GM19043 (cell line): ENCODE measurements around the gene POTEB.
"Not testable (repeated sequence)": the region's sequence is repeated elsewhere in the genome, so short reads cannot be mapped to it uniquely, and the experiment has no call there.

ENCODE experiments used
- ATAC-seq: cut with Tn5 transposase; IDR thresholded peaks from one replicate; pipeline ENCODE4 v1.9.1; 2021; ENCODE audit warnings: low read depth; ENCODE audit not compliant: unreplicated experiment

POTEB gene

DNA sequence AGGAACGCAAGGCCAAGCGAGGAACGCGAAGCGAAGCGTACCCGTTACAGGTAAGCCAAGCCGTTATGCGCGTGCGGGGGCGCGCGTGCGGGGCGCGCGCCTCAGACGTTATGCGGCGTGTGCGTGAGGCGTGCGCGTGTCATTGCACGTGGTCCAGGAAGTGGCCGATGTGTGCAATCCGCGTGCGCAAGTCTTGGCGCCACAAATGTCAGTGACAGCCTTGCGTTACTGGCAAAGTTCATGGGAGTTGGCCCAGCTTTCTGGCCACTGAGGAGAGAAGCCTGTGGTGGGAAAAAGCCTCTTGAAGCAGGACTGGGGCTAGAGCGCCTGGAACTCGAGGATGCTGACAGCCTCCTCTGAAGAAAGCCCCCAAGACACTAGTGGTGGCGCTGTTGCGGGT lies at the start of gene POTEB:
TSS of gene POTEB (minus strand) at position 101 of the 400 bp plus-strand sequence. CDS start 489 bp downstream, outside the sequence.
- ATAC-seq = not testable (repeated sequence)

DNA sequence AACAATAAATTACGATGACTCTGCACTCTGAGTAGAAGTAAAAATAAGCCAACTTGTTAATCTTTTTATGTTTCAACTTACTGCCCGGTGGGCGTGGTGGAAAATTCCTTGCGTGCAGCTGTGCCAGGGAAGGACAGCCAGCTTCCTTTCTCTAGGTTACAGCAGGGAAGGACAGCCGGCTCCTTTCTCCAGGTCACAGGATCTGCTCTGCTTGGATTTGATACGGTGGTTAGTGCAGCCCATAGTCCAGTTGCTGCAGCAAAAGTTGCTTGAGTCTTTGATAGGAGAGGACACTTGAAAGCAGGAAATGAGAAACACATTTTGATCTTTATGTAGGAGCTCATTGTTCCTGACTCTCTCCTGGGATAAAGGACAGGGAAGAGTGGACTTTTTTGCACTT lies 13.4 kb upstream of the POTEB start:
- not testable (repeated sequence) for ATAC-seq

DNA sequence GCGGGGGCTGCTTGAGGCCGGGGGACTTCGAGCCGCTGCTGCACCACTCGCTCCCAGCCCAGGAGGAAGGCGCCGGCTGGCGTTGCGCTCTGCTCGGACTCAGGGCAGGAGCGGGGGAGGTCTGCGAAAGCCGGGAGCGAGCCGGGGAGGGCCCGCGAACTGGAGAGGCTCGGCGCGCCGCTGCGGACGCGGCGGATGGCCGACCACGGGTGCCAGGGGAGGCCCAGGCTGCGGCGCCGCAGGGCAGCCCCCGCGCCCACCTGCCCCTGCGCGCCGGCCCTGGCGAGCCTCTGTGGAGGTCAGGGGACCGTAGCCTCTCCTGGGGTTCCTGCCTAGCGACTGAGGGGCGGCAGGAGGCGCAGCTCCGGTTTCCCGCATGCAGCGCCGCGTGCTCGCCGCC lies 12.0 kb upstream of the POTEB start:
- not testable (repeated sequence) for ATAC-seq

DNA sequence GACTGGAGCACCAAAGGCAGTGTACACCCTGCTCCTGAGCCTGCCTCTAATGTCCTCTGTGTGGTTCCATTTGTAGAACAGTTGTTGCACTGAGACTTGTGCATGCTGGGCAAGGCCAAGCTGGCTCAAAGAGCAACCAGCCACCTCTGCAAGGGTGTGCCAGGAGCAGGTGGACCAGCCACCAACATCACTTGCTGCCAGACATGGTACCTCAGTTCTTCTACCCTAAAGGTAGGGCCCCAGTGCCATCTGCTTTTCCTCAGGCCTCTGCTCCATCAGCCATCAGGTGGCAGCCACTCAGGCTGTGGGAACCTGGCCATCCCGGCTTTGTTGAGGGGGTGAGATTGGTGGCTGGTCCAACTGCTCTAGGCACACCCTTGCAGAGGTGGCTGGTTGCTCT lies 38.7 kb downstream of the POTEB start:
- not testable (repeated sequence) for ATAC-seq
